Fibroblast of villous mesenchyme (primary cell): ENCODE data around the gene CDH23. TPM values are rescaled to one million over a fixed set of nuclear protein-coding genes. Genes with fewer than 3 reads are reported as not detected.

ENCODE experiments used
- DNase-seq: peaks from one replicate; pipeline ENCODE4 v3.0.0-alpha.2; 2010; ENCODE audit warnings: low read depth
- H3K4me3 ChIP-seq: 2 replicates; pipeline ENCODE4 v1.5.1; 2011; ENCODE audit warnings: low read depth, mild to moderate bottlenecking, low read length
- CTCF ChIP-seq: IDR thresholded peaks from 2 replicates; pipeline ENCODE4 v1.5.1; 2012; ENCODE audit warnings: low read depth, mild to moderate bottlenecking, low read length; ENCODE audit not compliant: insufficient read depth
- total RNA-seq: library from RNA; depleted of rRNA; stranded (reverse); fragments of >200 nt; gene quantifications from 2 replicates; pipeline ENCODE4 v1.2.3, GENCODE V29; 2012

CDH23 gene
- total RNA-seq, 1 donor: under 0.01 TPM

- no peak overlapping the region for H3K4me3 ChIP-seq
- no peak for TF ChIP-seq CTCF
- DNase-seq: no peak
Observed at GRCh38 chr10:71580415-71580814, 183.7 kb downstream of the CDH23 start.

- no peak for DNase-seq
- no peak overlapping the region for H3K4me3 ChIP-seq
- TF ChIP-seq CTCF: no peak
Observed at GRCh38 chr10:71580926-71581325, 184.2 kb downstream of the CDH23 start.

- TF ChIP-seq CTCF: no peak
Observed at GRCh38 chr10:71581376-71581775, 184.7 kb downstream of the CDH23 start.

DNA sequence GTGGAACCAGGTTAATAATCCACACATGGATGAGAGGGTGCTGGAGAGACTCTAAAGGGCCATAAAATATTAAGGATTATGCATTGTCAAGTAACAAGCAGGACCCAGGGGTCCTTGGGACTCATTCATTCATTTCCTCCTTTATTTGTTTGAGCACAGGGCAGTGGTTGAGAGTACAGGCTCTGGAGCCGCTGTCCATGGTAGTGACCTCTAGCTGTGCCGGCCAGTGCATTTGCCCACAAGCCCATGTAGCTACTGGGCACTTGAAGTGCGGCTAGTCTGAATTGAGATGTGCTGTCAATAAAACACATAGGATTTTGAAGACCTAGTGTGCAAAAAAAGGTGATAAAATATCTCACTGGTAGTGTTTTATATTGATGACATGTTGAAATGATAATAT, 185.3 kb downstream of the CDH23 start:
- peak; percentile 43 for DNase-seq
- TF ChIP-seq CTCF: no peak
- no peak overlapping the region for H3K4me3 ChIP-seq

More at GRCh38 chr10:71581376-71581775, 184.7 kb downstream of the CDH23 start:
- H3K4me3 ChIP-seq: no peak overlapping the region
- DNase-seq: no peak

GRCh38 chr10:71582506-71583475, 186.1 kb downstream of the CDH23 start:
- H3K4me3 ChIP-seq: no peak overlapping the region
- TF ChIP-seq CTCF: no peak
- DNase-seq: no peak

DNA sequence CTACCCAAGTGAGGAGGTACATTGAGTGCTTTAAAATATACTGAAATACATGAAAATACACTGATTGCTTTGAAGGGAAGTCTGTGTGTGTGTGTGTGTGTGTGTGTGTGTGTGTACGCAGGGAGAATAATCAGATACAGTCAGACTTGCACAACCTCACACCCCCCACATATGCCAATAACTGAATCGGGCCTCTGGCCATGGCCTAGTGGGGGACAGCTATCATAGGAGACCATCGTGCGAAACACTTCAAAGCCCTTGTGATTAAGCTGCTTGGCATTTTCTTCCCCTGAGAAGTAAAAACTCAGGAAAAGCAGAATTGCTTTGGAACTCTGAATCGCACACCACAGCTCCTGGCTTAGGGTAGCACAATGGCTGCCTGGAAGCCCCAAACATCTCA, 187.7 kb downstream of the CDH23 start:
- no peak overlapping the region for H3K4me3 ChIP-seq
- DNase-seq: no peak
- no peak for TF ChIP-seq CTCF
